ENCODE results near the gene ADORA3. TPM values are rescaled to one million over a fixed set of nuclear protein-coding genes. Genes with fewer than 3 reads are reported as not detected.

ADORA3 gene
- total RNA-seq, 1 donor from 2014 or later: 0.20 TPM

Small RNA genes lying within 50 kb of the gene (small RNA-seq; reads per million reads assigned to genes)
- gene RNU6-792P (ENCODE audit: low replicate concordance): not detected

Other genes with a start within 250 kb of the ADORA3 start
- 0.20 TPM for gene CHIA, start 212.8 kb downstream of the ADORA3 start, total RNA-seq
- 2.7 TPM for gene OVGP1, start 75.9 kb downstream of the ADORA3 start, total RNA-seq
- gene WDR77, start 54.4 kb downstream of the ADORA3 start, total RNA-seq: 13.6 TPM
- 162 TPM for gene ATP5PB, start 54.2 kb downstream of the ADORA3 start, total RNA-seq
- 2.3 TPM for gene C1orf162, start 29.6 kb downstream of the ADORA3 start, total RNA-seq
- 0.30 TPM for gene TMIGD3, start within 50 bp of the ADORA3 start, total RNA-seq
- 21.4 TPM for gene RAP1A, start 116.2 kb upstream of the ADORA3 start, total RNA-seq
- gene INKA2, start 235.8 kb upstream of the ADORA3 start, total RNA-seq: 5.9 TPM